ENCODE measurements around the gene SCO1.
"Not testable (repeated sequence)": the region's sequence is repeated elsewhere in the genome, so short reads cannot be mapped to it uniquely, and the experiment has no call there.

Gene SCO1

GRCh38 chr17:10697092-10698081, at the start of gene SCO1, which contains the start of gene ADPRM:
Gene SCO1 (minus strand): TSS chr17:10697533. CDS start chr17:10697507, 26 bp downstream.
Gene ADPRM (plus strand): TSS chr17:10697594. CDS start chr17:10704927, 7,333 bp downstream.
- peak; percentile 75 for DNase-seq

GRCh38 chr17:10745231-10745630, 47.9 kb upstream of the SCO1 start:
- DNase-seq: no peak

DNA sequence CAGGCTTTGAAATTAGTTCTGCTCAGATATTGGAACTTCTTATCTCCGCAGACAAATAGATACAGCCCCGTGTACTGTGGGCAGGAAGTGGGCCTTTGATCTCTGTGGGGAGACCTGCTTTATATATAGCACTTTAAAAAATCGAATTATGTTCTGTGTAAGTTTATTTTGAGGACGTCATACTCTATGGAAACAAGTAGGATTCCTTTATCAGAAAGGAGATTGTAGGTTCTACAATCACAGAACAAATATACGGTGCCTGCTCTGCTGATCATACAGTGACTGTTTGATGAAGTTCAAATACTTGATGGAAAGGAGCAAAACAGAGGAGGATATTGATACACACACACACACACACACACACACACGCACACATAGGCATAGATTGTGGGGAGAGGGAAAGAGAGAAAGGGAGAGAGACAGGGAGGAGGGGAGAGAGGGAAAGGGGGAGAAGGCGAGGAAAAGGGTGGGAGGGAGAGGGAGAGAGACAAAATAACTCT, 47.2 kb upstream of the SCO1 start:
- no peak for DNase-seq

DNA sequence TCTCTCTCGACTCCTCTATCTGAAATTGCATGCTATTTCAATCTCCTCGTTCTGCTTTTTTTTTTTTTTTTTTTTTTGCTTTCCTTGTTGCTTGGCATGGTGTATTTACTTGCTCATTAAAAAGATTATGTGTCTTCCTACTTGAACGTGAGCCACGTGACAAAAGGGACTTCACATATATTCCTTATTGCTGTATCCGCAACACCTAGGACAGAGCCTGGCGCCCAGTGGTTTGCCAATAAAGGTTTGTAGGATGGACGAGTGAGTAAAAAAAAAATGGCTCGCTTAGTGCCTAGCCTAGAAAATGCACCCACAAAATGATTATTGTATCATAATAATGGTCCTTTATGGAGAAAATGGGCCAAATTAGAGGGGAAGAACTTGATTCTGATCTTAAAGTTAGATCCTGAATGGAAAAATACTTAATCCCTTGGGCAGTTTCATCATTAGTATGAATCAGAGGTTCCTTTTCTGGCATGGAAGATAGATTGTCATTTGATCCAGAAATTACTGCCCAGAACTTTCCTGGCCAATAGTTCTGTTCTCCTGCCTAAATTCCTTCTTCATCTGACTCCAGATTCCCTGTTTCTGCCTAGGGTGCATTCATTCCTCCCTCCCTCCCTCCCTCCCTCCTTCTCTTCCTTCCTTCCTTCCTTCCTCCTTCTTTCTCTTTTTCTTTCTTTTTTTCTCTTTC, 46.1 kb upstream of the SCO1 start:
- no peak for DNase-seq

- no peak for DNase-seq
These were observed 45.1 kb upstream of the SCO1 start for GRCh38 chr17:10742431-10742830.

DNA sequence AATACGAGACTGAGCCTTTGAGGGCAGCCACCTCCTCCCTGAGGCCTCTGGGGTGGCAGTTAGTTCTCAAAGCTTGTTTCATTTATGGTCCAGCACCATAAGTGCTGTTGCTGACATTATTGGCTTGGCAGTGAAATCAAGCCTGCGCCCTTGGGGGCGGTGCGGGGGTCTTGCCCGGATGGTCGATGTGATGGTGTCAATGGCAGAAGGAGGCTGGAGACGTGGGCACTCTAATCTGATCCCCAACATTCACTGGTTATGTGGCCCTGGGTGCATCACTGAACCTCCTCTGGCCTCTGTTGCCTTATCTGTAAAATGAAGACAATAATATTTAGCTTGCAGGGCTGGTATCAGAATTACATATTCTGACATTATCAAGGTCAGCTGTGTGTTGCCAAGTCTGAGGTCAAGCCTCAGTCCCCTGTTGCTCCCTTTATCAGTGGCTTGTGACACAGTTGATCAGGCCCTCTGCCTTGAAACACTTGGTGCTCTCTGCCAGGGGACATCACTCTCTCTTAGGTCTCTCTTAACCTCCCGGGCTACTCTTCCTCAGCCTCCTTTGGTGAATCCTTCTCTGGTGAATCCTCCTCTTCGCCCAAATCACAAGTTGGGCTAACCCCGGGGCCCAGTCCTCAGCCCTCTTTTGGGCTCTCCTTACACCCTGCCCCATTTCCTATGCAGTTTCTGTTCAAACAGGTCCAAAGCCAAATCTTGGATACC, 44.2 kb upstream of the SCO1 start:
- DNase-seq: no peak

DNA sequence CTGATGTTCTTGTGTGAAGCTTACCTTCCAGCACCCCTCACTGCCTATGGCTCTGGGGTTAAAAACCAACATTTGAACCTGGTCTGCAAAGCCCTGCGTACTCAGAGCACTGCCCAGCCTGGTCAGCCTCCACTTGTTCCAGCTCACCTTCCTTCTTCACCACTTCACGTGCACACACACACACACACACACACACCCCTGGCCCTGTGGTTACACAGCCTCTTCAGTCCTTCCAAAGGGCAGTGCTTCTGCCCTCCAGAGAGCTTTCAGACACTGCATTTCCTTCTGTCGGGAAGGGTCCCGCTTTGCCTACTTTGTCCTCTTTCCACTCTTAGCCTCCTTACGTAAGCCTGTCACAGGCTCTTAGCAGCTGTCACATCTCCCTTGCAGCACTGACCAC, 42.1 kb upstream of the SCO1 start:
- no peak for DNase-seq

GRCh38 chr17:10738521-10739258, 41.4 kb upstream of the SCO1 start:
- no peak for DNase-seq

DNA sequence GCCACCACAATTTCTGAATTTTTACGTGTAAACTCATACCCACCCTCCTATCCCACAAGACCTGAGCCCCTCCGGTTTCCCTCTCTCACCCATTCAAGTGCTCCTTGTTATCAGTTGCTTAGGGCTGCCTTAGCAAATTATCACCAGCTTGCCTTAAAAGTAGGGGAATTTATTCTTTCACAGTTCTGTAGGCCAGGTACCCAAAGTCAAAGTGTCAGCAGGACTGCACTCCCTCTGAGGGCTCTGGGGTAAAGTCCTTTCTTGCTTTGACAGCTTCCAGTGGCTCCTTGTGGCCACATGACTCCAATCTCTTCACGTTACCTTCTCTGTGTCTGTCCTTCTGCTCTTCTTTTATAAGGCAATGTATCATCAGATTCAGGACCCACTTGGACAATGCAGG, 40.4 kb upstream of the SCO1 start:
- DNase-seq: no peak

- DNase-seq: no peak
These were observed 39.9 kb upstream of the SCO1 start for GRCh38 chr17:10737168-10737622.

GRCh38 chr17:10735821-10736220, 38.5 kb upstream of the SCO1 start:
- DNase-seq: no peak

DNA sequence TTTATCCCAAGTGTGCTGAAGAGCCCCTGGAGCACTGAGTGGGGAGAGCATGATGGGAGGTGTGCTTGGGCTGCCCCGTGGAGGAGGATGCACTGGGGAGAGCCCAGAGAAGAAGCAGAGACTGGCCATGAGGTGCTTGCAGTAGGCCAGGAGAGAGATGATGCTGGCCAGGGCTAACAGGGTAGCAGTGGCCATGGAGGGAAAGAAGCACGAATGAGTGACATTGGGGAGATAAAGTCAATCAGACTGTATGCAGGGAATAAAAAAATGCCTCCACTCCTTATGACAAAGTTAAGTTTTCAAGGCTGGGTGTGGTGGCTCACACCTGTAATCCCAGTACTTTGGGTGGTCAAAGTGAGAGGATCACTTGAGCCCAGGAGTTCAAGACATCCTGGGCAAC, 37.9 kb upstream of the SCO1 start:
- DNase-seq: no peak

- no peak for DNase-seq
These were observed 36.3 kb upstream of the SCO1 start for GRCh38 chr17:10733666-10734065.

- not testable (repeated sequence) for DNase-seq
These were observed 34.8 kb upstream of the SCO1 start for GRCh38 chr17:10732121-10732520.

- no peak for DNase-seq
These were observed 34.1 kb upstream of the SCO1 start for GRCh38 chr17:10731408-10731879.

DNA sequence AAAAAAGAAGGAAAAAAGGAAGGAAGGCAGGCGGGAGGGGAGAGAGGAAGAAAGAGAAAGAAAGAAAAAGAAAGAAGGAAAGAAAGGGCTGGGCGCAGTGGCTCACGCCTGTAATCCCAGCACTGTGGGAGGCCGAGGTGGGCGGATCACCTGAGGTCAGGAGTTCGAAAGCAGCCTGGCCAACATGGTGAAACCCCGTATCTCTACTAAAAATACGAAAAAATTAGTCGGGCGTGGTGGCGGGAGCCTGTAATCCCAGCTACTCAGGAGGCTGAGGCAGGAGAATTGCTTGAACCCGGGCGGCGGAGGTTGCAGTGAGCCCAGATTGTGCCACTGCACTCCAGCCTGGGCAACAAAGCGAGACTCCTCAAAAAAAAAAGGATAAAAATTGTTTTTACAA, 32.9 kb upstream of the SCO1 start:
- not testable (repeated sequence) for DNase-seq

- DNase-seq: peak; percentile 40
These were observed 32.2 kb upstream of the SCO1 start, which contains the start of gene TMEM220 for GRCh38 chr17:10729334-10730193. Gene TMEM220 (minus strand): TSS chr17:10730023. CDS start chr17:10729851, 172 bp downstream.

DNA sequence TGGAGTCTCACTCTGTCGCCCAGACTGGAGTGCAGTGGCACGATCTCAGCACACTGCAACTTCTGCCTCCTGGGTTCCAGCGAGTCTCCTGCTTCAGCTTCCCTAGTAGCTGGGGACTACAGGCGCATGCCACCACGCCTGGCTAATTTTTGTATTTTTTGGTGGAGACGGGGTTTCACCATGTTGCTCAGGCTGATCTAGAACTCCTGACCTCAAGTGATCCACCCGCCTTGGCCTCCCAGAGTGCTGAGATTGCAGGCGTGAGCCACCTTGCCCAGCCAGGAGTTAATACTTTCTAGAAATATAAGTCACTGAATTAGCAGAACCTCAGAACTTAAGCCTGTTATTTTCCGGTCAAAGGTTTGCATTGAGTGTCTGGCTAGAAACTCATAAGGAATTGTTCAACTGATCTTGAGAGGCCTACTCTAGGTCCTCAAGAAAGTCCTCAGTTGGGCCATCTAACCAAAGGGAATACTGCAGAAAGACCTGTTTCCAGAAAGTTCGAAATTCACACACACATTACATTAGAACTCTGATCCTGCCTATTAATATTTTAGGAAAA, 31.1 kb upstream of the SCO1 start:
- DNase-seq: no peak

DNA sequence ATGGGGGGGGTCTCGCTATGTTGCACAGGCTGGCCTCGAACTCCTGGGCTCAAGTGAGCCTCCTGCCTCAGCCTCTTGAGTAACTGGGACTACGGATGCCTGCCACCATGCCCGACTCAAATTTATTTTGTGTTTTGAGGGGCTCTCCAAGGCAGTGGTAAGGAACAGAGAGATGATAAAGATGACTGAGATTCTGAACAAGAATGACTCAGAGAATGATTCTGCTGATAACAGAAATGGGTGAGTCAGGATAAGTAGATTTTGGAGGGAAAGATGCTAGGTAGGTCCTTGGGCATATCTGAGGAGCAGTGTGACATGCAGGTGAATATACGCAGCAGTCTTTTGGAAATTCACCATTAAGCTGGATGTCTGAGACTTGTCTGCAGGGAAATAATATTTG, 29.9 kb upstream of the SCO1 start:
- DNase-seq: no peak

DNA sequence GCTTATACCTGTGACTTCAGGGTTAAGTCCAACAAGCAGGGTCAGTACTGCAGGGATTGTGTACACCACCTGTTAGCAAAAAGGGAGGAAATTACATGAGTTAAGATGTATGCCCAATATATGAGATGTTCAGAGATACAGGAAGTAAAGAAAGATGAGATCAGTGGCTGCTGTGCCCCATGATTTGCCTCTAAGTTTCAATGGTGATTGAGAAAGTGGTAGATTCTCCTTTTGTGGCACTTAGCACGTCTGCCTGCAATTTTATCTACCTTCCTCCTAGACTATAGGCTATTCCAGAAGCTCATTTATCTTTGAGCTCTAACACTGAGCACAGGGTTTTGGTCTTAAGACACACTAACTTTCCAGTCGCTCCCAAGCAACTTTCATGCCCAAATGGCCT, 28.9 kb upstream of the SCO1 start:
- no peak for DNase-seq

DNA sequence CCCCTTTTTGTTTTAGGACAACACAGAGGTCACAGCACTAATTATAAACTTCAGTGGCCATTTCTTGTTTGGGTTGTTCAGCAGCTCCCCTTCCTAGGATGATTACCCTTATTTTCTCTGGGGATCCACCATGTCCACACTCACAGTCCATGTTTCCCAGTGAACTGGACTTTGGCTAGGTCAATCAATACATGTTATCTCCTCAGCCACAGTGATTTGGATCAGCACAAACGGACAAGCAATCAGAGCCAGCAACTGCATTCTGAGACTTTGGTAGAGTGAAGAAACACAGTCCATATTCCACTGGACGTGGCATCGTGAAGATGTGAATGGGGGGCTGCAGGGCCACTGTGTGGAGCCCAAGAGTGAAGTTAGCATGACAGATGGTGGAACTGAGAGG, 27.9 kb upstream of the SCO1 start:
- DNase-seq: no peak

All from GF-D8 (cell line).